Keratinocyte (primary cell): ENCODE results near the gene NRP2. TPM values are rescaled to one million over a fixed set of nuclear protein-coding genes. Genes with fewer than 3 reads are reported as not detected.

Experiments used
- DNase-seq: peaks from one replicate; pipeline ENCODE4 v3.0.0-alpha.2; 2011; ENCODE audit warnings: low read depth, missing footprints, low spot score
- FAIRE-seq: peaks from 2 replicates; lab custom pipeline; 2011; peaks lifted over from hg19 to GRCh38; lab: Jason Lieb, UNC
- H2AFZ ChIP-seq: 2 replicates; pipeline ENCODE4 v1.6.0; 2012; ENCODE audit warnings: low read length, control low read depth, inconsistent platforms; ENCODE audit not compliant: control insufficient read depth
- H3K27ac ChIP-seq: 2 replicates; pipeline ENCODE4 v1.5.1; 2011; ENCODE audit warnings: low read length; ENCODE audit not compliant: control insufficient read depth, insufficient read depth
- H3K27me3 ChIP-seq: 3 replicates; pipeline ENCODE4 v1.6.0; 2011; ENCODE audit warnings: low read length; ENCODE audit not compliant: control insufficient read depth, insufficient read depth; ENCODE audit errors: extremely low read depth
- H3K36me3 ChIP-seq, 2 experiments: 2 replicates in 1 of 2; 3 replicates in 1 of 2; pipeline ENCODE4 v1.5.1; 2011; ENCODE audit warnings: low read length in 2 of 2, mild to moderate bottlenecking in 1 of 2; ENCODE audit not compliant: control insufficient read depth in 2 of 2, insufficient read depth in 2 of 2; ENCODE audit errors: extremely low read depth in 1 of 2
- H3K4me1 ChIP-seq: 3 replicates; pipeline ENCODE4 v1.5.1; 2011; ENCODE audit warnings: low read length; ENCODE audit not compliant: control insufficient read depth, insufficient read depth; ENCODE audit errors: extremely low read depth
- H3K4me2 ChIP-seq: 3 replicates; pipeline ENCODE4 v1.6.0; 2011; ENCODE audit warnings: low read depth, low read length; ENCODE audit not compliant: control insufficient read depth, insufficient read depth; ENCODE audit errors: extremely low read depth
- H3K4me3 ChIP-seq, 3 experiments: fragments of 200-600 bp in 1 of 3; sonication (generic) in 1 of 3; 2 replicates in 2 of 3; 3 replicates in 1 of 3; pipeline ENCODE4 v1.5.1; 2011 to 2016; ENCODE audit warnings: low read length in 3 of 3, mild to moderate bottlenecking in 3 of 3, control low read depth in 2 of 3, inconsistent platforms in 1 of 3, low read depth in 1 of 3, mixed read lengths in 1 of 3, mixed run types in 1 of 3, moderate library complexity in 1 of 3; ENCODE audit not compliant: control insufficient read depth in 2 of 3, insufficient read depth in 2 of 3; ENCODE audit errors: extremely low read depth in 1 of 3
- H3K79me2 ChIP-seq: 2 replicates; pipeline ENCODE4 v1.6.0; 2012; ENCODE audit warnings: low read length; ENCODE audit not compliant: control insufficient read depth, insufficient read depth
- H3K9ac ChIP-seq: 3 replicates; pipeline ENCODE4 v1.6.0; 2011; ENCODE audit warnings: low read length; ENCODE audit not compliant: control insufficient read depth, insufficient read depth; ENCODE audit errors: extremely low read depth
- H3K9me1 ChIP-seq: 3 replicates; pipeline ENCODE4 v1.6.0; 2011; ENCODE audit warnings: low read length; ENCODE audit not compliant: control insufficient read depth, insufficient read depth; ENCODE audit errors: extremely low read depth
- H3K9me3 ChIP-seq: 2 replicates; pipeline ENCODE4 v1.5.1; 2012; ENCODE audit warnings: low read depth, low read length; ENCODE audit not compliant: control insufficient read depth
- H4K20me1 ChIP-seq: 3 replicates; pipeline ENCODE4 v1.6.0; 2011; ENCODE audit warnings: low read length; ENCODE audit not compliant: control insufficient read depth, insufficient read depth; ENCODE audit errors: extremely low read depth
- CTCF ChIP-seq, 3 experiments: IDR thresholded peaks in 1 of 3; conservative IDR thresholded peaks in 1 of 3; optimal IDR thresholded peaks in 1 of 3; 2 replicates in 2 of 3; 3 replicates in 1 of 3; pipeline versions ENCODE3 to v1.5.1; 2011; ENCODE audit warnings: low read length in 3 of 3, mild to moderate bottlenecking in 3 of 3, moderate library complexity in 2 of 3, control low read depth in 1 of 3, inconsistent platforms in 1 of 3; ENCODE audit not compliant: insufficient read depth in 2 of 3; ENCODE audit errors: extremely low read depth in 1 of 3
- EZH2 ChIP-seq: IDR thresholded peaks from one replicate; pipeline ENCODE4 v1.6.1; 2012; ENCODE audit warnings: inconsistent platforms, mild to moderate bottlenecking, low read length, moderate library complexity
- dilution Hi-C: fragments of 300-500 bp; cut with MboI; formaldehyde crosslinking; loops from one replicate; pipeline ENCODE4 v1.7.0; 2020; ENCODE audit warnings: low sequenced_read_pairs; ENCODE audit not compliant: extremely low pct_ligation_motif_present
- polyA plus RNA-seq, 5 experiments: library from polyadenylated mRNA; depleted of rRNA in 3 of 5; stranded (reverse) in 3 of 5; stranded (forward) in 1 of 5; unstranded in 1 of 5; fragments of >200 nt; gene quantifications; 1 replicate in 1 of 5; 2 replicates in 3 of 5; 3 replicates in 1 of 5; pipeline versions ENCODE4 v1.2.1 to v1.2.3, GENCODE V29; 2011 to 2012; ENCODE audit warnings: missing spikeins in 2 of 5, low read depth in 1 of 5, low replicate concordance in 1 of 5

NRP2 gene
- polyA plus RNA-seq, 1 donor (not counting 4 experiments of a cell fraction or from before 2014, with no cell fraction given), result 20.6 TPM

DNA sequence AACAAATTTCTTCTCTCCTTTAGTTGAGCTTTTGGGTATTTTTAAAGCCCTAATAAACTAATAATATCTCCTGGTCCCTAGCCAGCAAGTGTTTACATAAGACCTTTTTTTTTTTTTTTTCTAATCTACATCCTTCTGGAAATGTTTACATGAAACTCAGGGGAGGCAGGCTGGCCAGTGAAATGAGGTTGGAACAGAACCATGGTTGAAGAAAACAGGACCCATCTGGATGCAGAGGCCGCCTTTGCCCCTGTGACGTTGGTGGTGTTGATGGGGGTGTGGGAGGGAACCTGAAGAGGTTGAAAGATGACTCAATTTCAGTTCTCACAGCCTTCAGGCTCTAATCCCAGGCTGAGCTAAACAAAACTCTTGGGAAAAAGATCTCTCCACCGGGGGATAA is 118.5 kb downstream of the NRP2 start:
- dilution Hi-C loops, result no loop called here
- peaks cover 0 to 6% of the 10 kb centered on the region in 2 experiments for H3K36me3 ChIP-seq
- H3K4me1 ChIP-seq, result no peaks in the 10 kb centered on the region
- TF ChIP-seq CTCF (optimal IDR thresholded peaks at IDR 0.05 in 1 of 3, IDR thresholded peaks at IDR 0.05 in 1 of 3, conservative IDR thresholded peaks at IDR 0.05 in 1 of 3; ENCODE audit: extremely low read depth in 1 of 3, insufficient read depth in 2 of 3, low read length in 3 of 3), result no peak
- TF ChIP-seq EZH2, result no peak
- H3K27me3 ChIP-seq, result no peaks in the 10 kb centered on the region
- H4K20me1 ChIP-seq, result no peaks in the 10 kb centered on the region
- no peak overlapping the region for H3K27ac ChIP-seq
- H3K4me2 ChIP-seq, result no peak overlapping the region
- DNase-seq, result no peak
- H3K9me1 ChIP-seq, result no peaks in the 10 kb centered on the region
- no peak for FAIRE-seq
- no peak overlapping the region for H2AFZ ChIP-seq
- no peaks in the 10 kb centered on the region for H3K79me2 ChIP-seq
- H3K4me3 ChIP-seq, result no peak overlapping the region
- H3K9me3 ChIP-seq, result no peaks in the 10 kb centered on the region
- H3K9ac ChIP-seq, result no peak overlapping the region

GRCh38 chr2:205802065-205802464 is 119.8 kb downstream of the NRP2 start:
- Histone ChIP-seq H2AFZ (no peak overlapping the region), H3K27me3 (no peaks in the 10 kb centered on the region), H3K4me1 (no peaks in the 10 kb centered on the region), H3K9me1 (no peaks in the 10 kb centered on the region), H4K20me1 (no peaks in the 10 kb centered on the region), H3K36me3 (no peaks in the 10 kb centered on the region), H3K4me2 (no peak overlapping the region), H3K27ac (no peak overlapping the region), H3K4me3 (no peak overlapping the region), H3K9me3 (no peaks in the 10 kb centered on the region), H3K79me2 (no peaks in the 10 kb centered on the region), H3K9ac (no peak overlapping the region)
- DNase-seq (no peak), FAIRE-seq (no peak)
- no peak for TF ChIP-seq CTCF (optimal IDR thresholded peaks at IDR 0.05 in 1 of 3, IDR thresholded peaks at IDR 0.05 in 1 of 3, conservative IDR thresholded peaks at IDR 0.05 in 1 of 3; ENCODE audit: extremely low read depth in 1 of 3, insufficient read depth in 2 of 3, low read length in 3 of 3)
- TF ChIP-seq EZH2, result no peak
- dilution Hi-C loops, result no loop called here
